ENCODE data around the gene NPAS3.

DNA sequence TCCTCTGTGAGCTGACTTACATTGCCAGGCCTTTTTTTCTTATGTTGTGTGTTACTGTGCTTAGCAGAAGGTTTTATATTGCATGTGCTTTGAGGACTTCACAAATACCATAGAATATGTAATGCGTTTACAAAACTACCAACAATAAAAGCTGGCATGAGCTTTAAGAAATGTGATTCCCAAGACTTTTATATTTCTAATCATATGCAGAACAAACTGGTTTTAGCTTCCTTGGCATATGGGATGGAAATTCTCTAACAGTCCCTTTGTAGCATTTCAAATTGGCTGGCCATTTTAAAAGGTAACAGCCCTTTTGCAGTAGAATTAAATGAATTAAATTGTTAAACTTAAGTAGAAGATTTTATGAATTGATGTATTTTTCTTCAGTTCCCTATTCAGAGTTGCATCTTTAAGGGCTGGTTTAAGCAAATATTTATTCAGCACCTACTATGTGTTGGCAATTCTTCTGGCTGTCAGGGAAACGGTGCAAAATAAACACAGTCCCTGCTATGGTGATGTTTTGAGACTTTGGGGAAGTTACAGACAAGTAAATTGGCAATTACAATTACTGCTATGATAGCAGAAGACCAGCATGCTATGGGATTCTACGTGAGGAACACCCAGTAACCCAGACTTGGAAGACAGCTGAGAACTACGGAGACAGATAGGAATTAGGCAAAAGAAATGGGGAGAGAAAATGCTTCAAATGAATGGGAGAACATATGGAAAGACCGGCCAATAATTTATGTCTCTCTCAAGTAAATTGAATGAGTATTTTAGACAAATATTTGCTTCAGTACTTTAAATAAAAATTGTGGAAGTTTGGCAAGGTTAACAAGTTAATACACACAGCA is 565.8 kb downstream of the NPAS3 start:
- no peak for TF ChIP-seq CTCF (IDR thresholded peaks at IDR 0.05; ENCODE audit: low read length)
- no peak for TF ChIP-seq EZH2phosphoT487 (IDR thresholded peaks at IDR 0.05; ENCODE audit: low read length)
- TF ChIP-seq EZH2 (optimal IDR thresholded peaks at IDR 0.05; ENCODE audit: low read depth, low read length): no peak
